NCI-H128 (cell line): ENCODE results near the gene RTBDN.

ENCODE experiments used
- DNase-seq: peaks from one replicate; lab custom pipeline; 2025; ENCODE audit not compliant: unreplicated experiment; lab: John Stamatoyannopoulos, UW

RTBDN gene

GRCh38 chr19:12783291-12783848 lies 51.0 kb downstream of the RTBDN start:
- DNase-seq: no peak

DNA sequence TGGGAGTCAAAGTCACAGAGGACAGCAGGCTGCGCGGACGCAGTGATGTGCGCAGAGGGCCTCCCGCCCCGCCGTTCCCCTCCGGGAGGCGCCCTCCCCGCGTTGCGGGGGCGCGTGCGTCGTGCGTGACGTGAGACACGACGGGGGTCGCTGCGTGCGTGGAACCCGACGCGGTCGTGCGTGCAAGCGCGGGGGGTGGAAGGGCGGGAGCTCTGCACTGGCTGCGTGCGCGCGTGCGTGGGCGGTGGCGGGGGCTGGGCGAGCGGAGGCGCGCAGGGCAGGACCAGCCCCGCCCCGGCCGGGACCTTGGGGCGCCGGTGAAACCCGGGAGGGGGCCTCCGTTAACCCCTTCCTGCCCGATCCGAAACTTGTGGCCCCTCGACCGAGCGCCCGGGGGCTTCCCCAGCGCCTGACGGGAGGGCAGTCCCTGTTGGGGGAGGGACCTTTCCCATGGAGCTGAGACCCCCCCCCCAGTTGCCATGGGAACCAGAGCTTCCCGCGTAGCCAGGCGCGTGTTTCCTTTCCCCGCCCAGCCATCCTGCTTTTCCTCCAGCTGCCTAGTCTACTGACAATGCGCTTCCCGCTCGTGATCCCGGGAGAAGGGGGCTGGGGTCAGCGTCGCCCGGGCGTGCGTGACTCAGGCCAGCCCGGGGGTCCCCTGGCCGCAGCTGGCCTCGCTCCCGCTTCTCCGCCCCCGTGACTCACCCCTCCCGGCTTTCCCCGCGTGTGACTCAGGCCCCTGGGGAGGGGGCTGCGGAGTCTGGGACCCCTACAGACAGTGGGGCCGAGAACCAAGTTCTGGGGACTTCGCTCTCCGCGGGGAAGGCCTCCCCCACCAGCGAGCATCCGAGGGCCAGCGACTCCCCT lies 51.7 kb downstream of the RTBDN start:
- DNase-seq: peak; percentile 71

- DNase-seq: no peak
Observed at GRCh38 chr19:12782174-12782423, 52.3 kb downstream of the RTBDN start.

DNA sequence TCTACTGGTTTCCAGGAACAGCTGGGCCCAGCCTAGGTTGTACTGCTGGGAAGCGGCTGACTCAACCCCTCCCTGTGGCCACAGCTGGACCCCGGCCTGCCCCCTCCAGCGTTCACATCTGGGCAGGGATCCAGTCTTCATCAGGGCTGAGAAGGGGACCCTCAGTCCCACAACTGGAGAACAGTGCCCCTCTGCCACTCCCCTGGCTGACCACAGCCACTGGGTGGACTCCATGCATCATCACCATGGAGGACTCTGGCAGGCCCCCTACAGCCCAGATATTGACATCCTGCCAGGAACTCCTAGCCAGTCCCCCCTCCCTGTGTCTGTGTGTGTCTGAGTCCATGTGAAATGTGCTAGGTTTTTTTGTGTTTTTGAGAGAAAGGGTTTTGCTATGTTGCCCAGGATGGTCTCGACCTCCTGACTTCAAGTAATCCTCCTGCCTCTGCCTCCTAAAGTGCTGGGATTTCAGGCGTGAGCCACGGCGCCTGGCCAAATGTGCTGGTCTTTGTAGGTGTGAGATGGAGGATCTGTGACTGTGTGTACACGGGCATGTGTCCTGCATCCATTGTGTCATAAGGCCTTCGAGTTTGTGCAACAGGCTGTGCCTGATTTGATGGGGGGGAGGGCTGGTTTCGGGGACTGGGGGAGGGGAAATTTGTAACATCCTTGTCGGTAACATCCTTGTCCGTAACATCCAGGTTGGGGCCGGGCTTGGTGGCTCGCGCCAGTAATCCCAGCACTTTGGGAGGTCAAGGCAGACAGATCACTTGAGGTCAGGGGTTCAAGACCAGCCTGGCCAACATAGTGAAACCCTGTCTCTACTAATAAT lies 55.0 kb downstream of the RTBDN start:
- no peak for DNase-seq

GRCh38 chr19:12778905-12779161 lies 55.5 kb downstream of the RTBDN start:
- no peak for DNase-seq

DNA sequence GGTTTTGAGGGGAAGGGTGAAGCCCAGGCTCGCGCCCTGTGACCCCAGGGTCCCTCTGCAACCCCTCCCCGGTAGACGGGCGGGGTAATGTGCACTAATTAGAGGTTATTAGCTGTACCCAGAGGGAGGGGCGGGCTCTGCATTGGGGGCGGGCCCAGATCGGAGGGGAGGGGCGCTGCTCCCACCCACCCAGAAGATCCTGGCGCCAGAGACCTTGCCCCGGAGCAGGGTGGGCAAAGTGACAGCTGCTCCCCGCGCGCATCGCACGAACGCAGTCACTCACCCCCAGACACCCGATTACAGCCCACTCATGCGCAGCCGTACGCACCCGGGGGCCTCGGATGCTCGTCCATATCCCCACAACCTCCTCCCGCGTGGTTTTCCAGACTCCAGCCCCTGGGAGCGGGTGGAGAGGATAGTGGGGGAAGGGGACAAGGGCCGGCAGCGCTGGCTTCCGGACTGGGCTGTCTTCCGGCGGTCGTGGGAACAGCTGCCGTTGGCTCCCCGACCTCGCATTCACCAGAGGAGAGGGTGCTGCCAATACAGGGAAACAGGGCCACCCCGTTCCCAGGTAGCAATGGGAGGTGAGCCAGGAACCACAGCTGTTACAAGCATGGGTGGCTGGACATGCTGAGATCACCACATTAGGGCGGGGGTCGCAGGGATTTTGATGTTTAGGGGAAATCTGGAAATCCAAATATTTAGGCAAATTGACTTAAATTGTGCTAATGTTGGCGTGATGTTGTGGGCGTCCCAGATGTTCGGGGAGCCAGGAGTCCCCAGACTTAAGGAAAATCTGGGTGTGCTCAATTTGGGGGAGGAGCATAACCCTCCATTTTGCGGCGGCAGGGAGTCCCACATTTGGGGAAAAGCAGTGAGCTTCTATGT lies 56.1 kb downstream of the RTBDN start:
- peak; percentile 50 for DNase-seq

- peak; percentile 51 for DNase-seq
Observed at GRCh38 chr19:12777217-12778016, 57.0 kb downstream of the RTBDN start.
